Measurements from ENCODE around the gene DNASE2.

Gene DNASE2

GRCh38 chr19:12834566-12834943 lies 46.7 kb downstream of the DNASE2 start, which contains the start of gene RTBDN:
RTBDN (minus strand) TSS chr19:12834579; CDS start chr19:12829979, 4,600 bp downstream.
- DNase-seq (ENCODE audit: low spot score), result peak; percentile 73

- peak; percentile 60 for DNase-seq (ENCODE audit: low spot score)
Measured at GRCh38 chr19:12833738-12834565, 47.3 kb downstream of the DNASE2 start.

GRCh38 chr19:12833418-12833737 lies 47.9 kb downstream of the DNASE2 start:
- DNase-seq (ENCODE audit: low spot score), result no peak

GRCh38 chr19:12828494-12828893 lies 52.8 kb downstream of the DNASE2 start:
- DNase-seq (ENCODE audit: low spot score), result no peak

GRCh38 chr19:12825254-12826131 lies 55.8 kb downstream of the DNASE2 start:
- DNase-seq (ENCODE audit: low spot score), result no peak
